ENCODE data around the gene USP16.

USP16 gene

DNA sequence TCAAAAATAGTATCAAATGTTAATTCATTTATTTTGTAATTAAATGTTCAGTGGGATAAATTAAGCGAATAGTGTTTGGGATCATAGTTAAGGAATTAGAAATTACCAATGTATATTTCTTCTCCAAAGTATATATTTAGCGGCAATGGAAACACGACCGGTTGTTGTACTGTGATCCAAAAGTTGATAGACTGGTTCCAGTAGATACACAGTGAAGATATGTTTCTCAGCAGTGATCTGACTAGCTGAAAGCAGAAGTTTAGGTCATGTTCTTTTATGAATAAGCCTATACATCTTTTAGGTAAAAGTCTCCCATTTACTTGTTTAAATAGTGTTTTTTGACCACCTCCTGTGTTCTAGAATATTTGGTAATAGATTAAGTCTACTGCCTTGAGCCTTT is 8.8 kb downstream of the USP16 start:
- DNase-seq (no peak), ATAC-seq (ENCODE audit: insufficient read depth, low read depth) (no peak)
- Histone ChIP-seq H3K9me3 (ENCODE audit: insufficient read depth, low read length, severe bottlenecking) (no peaks in the 10 kb centered on the region), H3K9ac (ENCODE audit: low read depth, low read length) (no peak overlapping the region), H3K4me2 (ENCODE audit: insufficient read depth, low read length) (no peak overlapping the region), H3K36me3 (ENCODE audit: insufficient read depth, low read length) (peaks cover 87% of the 10 kb centered on the region), H3K79me2 (ENCODE audit: insufficient read depth, low read length) (peaks cover 41% of the 10 kb centered on the region), H4K20me1 (ENCODE audit: insufficient read depth, low read length) (no peaks in the 10 kb centered on the region; the same call in 1 of the 2 replicates), H3K4me1 (ENCODE audit: insufficient read depth, low read length) (no peaks in the 10 kb centered on the region), H3K27me3 (ENCODE audit: insufficient read depth, low read length, poor library complexity) (no peaks in the 10 kb centered on the region), H2AFZ (ENCODE audit: low read depth, low read length) (no peak overlapping the region), H3K4me3 (ENCODE audit: low read depth in 1 of 2, low read length in 2 of 2) (no peak overlapping the region), H3K27ac (ENCODE audit: low read length) (no peak overlapping the region)
- TF ChIP-seq, protein P1, sequence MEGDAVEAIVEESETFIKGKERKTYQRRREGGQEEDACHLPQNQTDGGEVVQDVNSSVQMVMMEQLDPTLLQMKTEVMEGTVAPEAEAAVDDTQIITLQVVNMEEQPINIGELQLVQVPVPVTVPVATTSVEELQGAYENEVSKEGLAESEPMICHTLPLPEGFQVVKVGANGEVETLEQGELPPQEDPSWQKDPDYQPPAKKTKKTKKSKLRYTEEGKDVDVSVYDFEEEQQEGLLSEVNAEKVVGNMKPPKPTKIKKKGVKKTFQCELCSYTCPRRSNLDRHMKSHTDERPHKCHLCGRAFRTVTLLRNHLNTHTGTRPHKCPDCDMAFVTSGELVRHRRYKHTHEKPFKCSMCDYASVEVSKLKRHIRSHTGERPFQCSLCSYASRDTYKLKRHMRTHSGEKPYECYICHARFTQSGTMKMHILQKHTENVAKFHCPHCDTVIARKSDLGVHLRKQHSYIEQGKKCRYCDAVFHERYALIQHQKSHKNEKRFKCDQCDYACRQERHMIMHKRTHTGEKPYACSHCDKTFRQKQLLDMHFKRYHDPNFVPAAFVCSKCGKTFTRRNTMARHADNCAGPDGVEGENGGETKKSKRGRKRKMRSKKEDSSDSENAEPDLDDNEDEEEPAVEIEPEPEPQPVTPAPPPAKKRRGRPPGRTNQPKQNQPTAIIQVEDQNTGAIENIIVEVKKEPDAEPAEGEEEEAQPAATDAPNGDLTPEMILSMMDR (IDR thresholded peaks at IDR 0.05; ENCODE audit: borderline replicate concordance, extremely low read depth, low read length, poor library complexity, severe bottlenecking): no peak
- TF ChIP-seq EZH2 (IDR thresholded peaks at IDR 0.05; ENCODE audit: borderline replicate concordance, low read depth, low read length, severe bottlenecking): no peak

DNA sequence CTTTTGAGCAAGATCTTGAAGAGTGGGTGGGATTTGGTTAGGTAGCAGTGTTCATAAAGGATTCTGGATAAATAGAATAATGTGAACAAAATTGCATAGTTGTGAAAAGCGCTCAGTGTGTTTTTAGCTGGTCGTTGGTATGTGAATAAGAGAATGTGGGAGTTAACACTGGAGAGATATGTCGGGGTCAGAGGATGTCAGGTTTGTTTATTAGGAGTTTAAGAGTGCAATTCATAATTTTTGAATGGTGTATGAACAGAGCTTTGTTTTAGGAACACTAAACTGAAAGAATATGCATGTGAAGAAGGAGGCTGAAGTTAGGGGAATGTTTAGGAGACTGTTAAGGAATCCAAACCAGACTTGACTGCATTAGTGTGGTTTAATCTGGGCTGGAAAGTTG is 9.4 kb downstream of the USP16 start:
- no peak overlapping the region for H3K9ac ChIP-seq (ENCODE audit: low read depth, low read length)
- no peaks in the 10 kb centered on the region; the same call in 1 of the 2 replicates for H4K20me1 ChIP-seq (ENCODE audit: insufficient read depth, low read length)
- H3K36me3 ChIP-seq (ENCODE audit: insufficient read depth, low read length): peaks cover 87% of the 10 kb centered on the region
- H3K79me2 ChIP-seq (ENCODE audit: insufficient read depth, low read length): peaks cover 35% of the 10 kb centered on the region
- no peak for DNase-seq
- no peak for ATAC-seq (ENCODE audit: insufficient read depth, low read depth)
- H2AFZ ChIP-seq (ENCODE audit: low read depth, low read length): no peak overlapping the region
- TF ChIP-seq, protein P1 (IDR thresholded peaks at IDR 0.05; ENCODE audit: borderline replicate concordance, extremely low read depth, low read length, poor library complexity, severe bottlenecking): no peak
- TF ChIP-seq EZH2 (IDR thresholded peaks at IDR 0.05; ENCODE audit: borderline replicate concordance, low read depth, low read length, severe bottlenecking): no peak
- no peak overlapping the region for H3K4me3 ChIP-seq (ENCODE audit: low read depth in 1 of 2, low read length in 2 of 2)
- H3K4me1 ChIP-seq (ENCODE audit: insufficient read depth, low read length): no peaks in the 10 kb centered on the region
- H3K4me2 ChIP-seq (ENCODE audit: insufficient read depth, low read length): no peak overlapping the region
- no peak overlapping the region for H3K27ac ChIP-seq (ENCODE audit: low read length)
- H3K9me3 ChIP-seq (ENCODE audit: insufficient read depth, low read length, severe bottlenecking): no peaks in the 10 kb centered on the region
- no peaks in the 10 kb centered on the region for H3K27me3 ChIP-seq (ENCODE audit: insufficient read depth, low read length, poor library complexity)

- no peaks in the 10 kb centered on the region for H3K9me3 ChIP-seq (ENCODE audit: insufficient read depth, low read length, severe bottlenecking)
- ATAC-seq (ENCODE audit: insufficient read depth, low read depth): no peak
These were observed 10.2 kb downstream of the USP16 start for GRCh38 chr21:29034678-29035077.

More at GRCh38 chr21:29034678-29035077, 10.2 kb downstream of the USP16 start:
- no peaks in the 10 kb centered on the region for H3K27me3 ChIP-seq (ENCODE audit: insufficient read depth, low read length, poor library complexity)
- no peak overlapping the region for H3K9ac ChIP-seq (ENCODE audit: low read depth, low read length)
- H3K4me2 ChIP-seq (ENCODE audit: insufficient read depth, low read length): no peak overlapping the region
- no peak overlapping the region for H3K27ac ChIP-seq (ENCODE audit: low read length)
- DNase-seq: no peak
- no peaks in the 10 kb centered on the region for H3K4me1 ChIP-seq (ENCODE audit: insufficient read depth, low read length)
- H2AFZ ChIP-seq (ENCODE audit: low read depth, low read length): no peak overlapping the region
- H4K20me1 ChIP-seq (ENCODE audit: insufficient read depth, low read length): no peaks in the 10 kb centered on the region; the same call in 1 of the 2 replicates
- no peak overlapping the region for H3K4me3 ChIP-seq (ENCODE audit: low read depth in 1 of 2, low read length in 2 of 2)
- TF ChIP-seq, protein P1 (IDR thresholded peaks at IDR 0.05; ENCODE audit: borderline replicate concordance, extremely low read depth, low read length, poor library complexity, severe bottlenecking): no peak
- TF ChIP-seq EZH2 (IDR thresholded peaks at IDR 0.05; ENCODE audit: borderline replicate concordance, low read depth, low read length, severe bottlenecking): no peak
- H3K36me3 ChIP-seq (ENCODE audit: insufficient read depth, low read length): peaks cover 88% of the 10 kb centered on the region
- H3K79me2 ChIP-seq (ENCODE audit: insufficient read depth, low read length): peaks cover 30% of the 10 kb centered on the region

Measured in DND-41 (cell line).